Stomach smooth muscle (tissue), 2 donors: ENCODE measurements around the gene CRIP3.

ENCODE experiments used
- H3K27ac ChIP-seq: one replicate; pipeline ENCODE4 v1.7.0; 2013; ENCODE audit warnings: mild to moderate bottlenecking, low read length, inconsistent platforms
- H3K27me3 ChIP-seq, 2 donors: one replicate each; pipeline ENCODE4 v1.7.0; 2013; ENCODE audit warnings: low read length in 2 of 2; ENCODE audit not compliant: insufficient read depth in 2 of 2, control insufficient read depth in 1 of 2
- H3K36me3 ChIP-seq, 2 donors: one replicate each; pipeline ENCODE4 v1.7.0; 2013; ENCODE audit warnings: low read length in 2 of 2; ENCODE audit not compliant: control insufficient read depth in 2 of 2, insufficient read depth in 2 of 2
- H3K4me1 ChIP-seq: one replicate; pipeline ENCODE4 v1.7.0; 2013; ENCODE audit warnings: low read length; ENCODE audit not compliant: control insufficient read depth, insufficient read depth
- H3K4me3 ChIP-seq, 2 donors: one replicate each; pipeline ENCODE4 v1.7.0; 2013; ENCODE audit warnings: low read length in 2 of 2
- H3K9ac ChIP-seq, 2 donors: one replicate each; pipeline ENCODE4 v1.7.0; 2013; ENCODE audit warnings: low read length in 2 of 2, mild to moderate bottlenecking in 1 of 2
- H3K9me3 ChIP-seq, 2 donors: one replicate each; pipeline ENCODE4 v1.7.0; 2013; ENCODE audit warnings: low read length in 2 of 2; ENCODE audit not compliant: control insufficient read depth in 2 of 2
- donor health status: healthy.
- donor health status: Pancreatic carcinoma.

The CRIP3 gene

GRCh38 chr6:43334466-43335095, 26.0 kb upstream of the CRIP3 start:
- no peaks in the 10 kb centered on the region for H3K27me3 ChIP-seq
- no peak overlapping the region for H3K4me3 ChIP-seq
- H3K36me3 ChIP-seq, result peaks cover 17 to 30% of the 10 kb centered on the region in 2 donors
- no peak overlapping the region for H3K9ac ChIP-seq
- H3K9me3 ChIP-seq, result no peaks in the 10 kb centered on the region
- no peaks in the 10 kb centered on the region for H3K4me1 ChIP-seq
- no peak overlapping the region for H3K27ac ChIP-seq

- H3K9ac ChIP-seq, result no peak overlapping the region
- no peaks in the 10 kb centered on the region for H3K9me3 ChIP-seq
- H3K27ac ChIP-seq, result no peak overlapping the region
- H3K36me3 ChIP-seq, result peaks cover 0 to 10% of the 10 kb centered on the region in 2 donors
- no peak overlapping the region for H3K4me3 ChIP-seq
- H3K4me1 ChIP-seq, result no peaks in the 10 kb centered on the region
- H3K27me3 ChIP-seq, result no peaks in the 10 kb centered on the region
Observed at GRCh38 chr6:43331891-43332290, 23.3 kb upstream of the CRIP3 start.

GRCh38 chr6:43331470-43331869, 22.8 kb upstream of the CRIP3 start:
- H3K4me3 ChIP-seq, result no peak overlapping the region

GRCh38 chr6:43328528-43328927, 19.9 kb upstream of the CRIP3 start:
- Histone ChIP-seq H3K27me3 (no peaks in the 10 kb centered on the region), H3K27ac (no peak overlapping the region), H3K4me3 (no peak overlapping the region), H3K36me3 (peaks cover 0 to 8% of the 10 kb centered on the region in 2 donors), H3K4me1 (no peaks in the 10 kb centered on the region), H3K9me3 (no peaks in the 10 kb centered on the region), H3K9ac (no peak overlapping the region)

More at GRCh38 chr6:43331470-43331869, 22.8 kb upstream of the CRIP3 start:
- Histone ChIP-seq H3K27me3 (no peaks in the 10 kb centered on the region), H3K4me1 (no peaks in the 10 kb centered on the region), H3K36me3 (peaks cover 0 to 9% of the 10 kb centered on the region in 2 donors), H3K9ac (no peak overlapping the region), H3K9me3 (no peaks in the 10 kb centered on the region), H3K27ac (no peak overlapping the region)

- Histone ChIP-seq H3K27me3 (no peaks in the 10 kb centered on the region), H3K4me3 (no peak overlapping the region), H3K9me3 (no peaks in the 10 kb centered on the region), H3K4me1 (no peaks in the 10 kb centered on the region), H3K27ac (no peak overlapping the region), H3K9ac (no peak overlapping the region), H3K36me3 (peaks cover 0 to 4% of the 10 kb centered on the region in 2 donors)
Observed at GRCh38 chr6:43325876-43326275, 17.2 kb upstream of the CRIP3 start.

GRCh38 chr6:43318011-43318410, 9.4 kb upstream of the CRIP3 start:
- no peaks in the 10 kb centered on the region for H3K36me3 ChIP-seq
- H3K4me3 ChIP-seq, result no peak overlapping the region
- no peak overlapping the region for H3K9ac ChIP-seq
- H3K9me3 ChIP-seq, result no peaks in the 10 kb centered on the region
- H3K27me3 ChIP-seq, result no peaks in the 10 kb centered on the region
- no peaks in the 10 kb centered on the region for H3K4me1 ChIP-seq
- H3K27ac ChIP-seq, result no peak overlapping the region

GRCh38 chr6:43313813-43314212, 5.2 kb upstream of the CRIP3 start:
- peaks cover 0 to 4% of the 10 kb centered on the region in 2 donors for H3K27me3 ChIP-seq
- no peaks in the 10 kb centered on the region for H3K36me3 ChIP-seq
- H3K4me3 ChIP-seq, result no peak overlapping the region
- H3K9ac ChIP-seq, result no peak overlapping the region
- no peak overlapping the region for H3K27ac ChIP-seq
- no peaks in the 10 kb centered on the region for H3K4me1 ChIP-seq
- H3K9me3 ChIP-seq, result no peaks in the 10 kb centered on the region

GRCh38 chr6:43311666-43312065, 3.0 kb upstream of the CRIP3 start:
- Histone ChIP-seq H3K9ac (no peak overlapping the region), H3K27me3 (peaks cover 8 to 10% of the 10 kb centered on the region in 2 donors), H3K9me3 (no peaks in the 10 kb centered on the region), H3K4me3 (no peak overlapping the region), H3K4me1 (peaks cover 8% of the 10 kb centered on the region), H3K36me3 (no peaks in the 10 kb centered on the region), H3K27ac (no peak overlapping the region)

- Histone ChIP-seq H3K9me3 (no peaks in the 10 kb centered on the region), H3K36me3 (no peaks in the 10 kb centered on the region), H3K4me1 (peaks cover 8% of the 10 kb centered on the region), H3K27me3 (peaks cover 13 to 16% of the 10 kb centered on the region in 2 donors), H3K27ac (no peak overlapping the region), H3K9ac (no peak overlapping the region), H3K4me3 (no peak overlapping the region)
Observed at GRCh38 chr6:43310624-43311023, 2.0 kb upstream of the CRIP3 start.

GRCh38 chr6:43310134-43310533, 1.5 kb upstream of the CRIP3 start:
- H3K4me1 ChIP-seq, result peaks cover 8% of the 10 kb centered on the region
- peaks cover 13 to 16% of the 10 kb centered on the region in 2 donors for H3K27me3 ChIP-seq
- H3K9me3 ChIP-seq, result no peaks in the 10 kb centered on the region
- no peak overlapping the region for H3K27ac ChIP-seq
- no peak overlapping the region for H3K4me3 ChIP-seq
- no peak overlapping the region for H3K9ac ChIP-seq
- H3K36me3 ChIP-seq, result no peaks in the 10 kb centered on the region

- Histone ChIP-seq H3K4me3 (peak overlapping the region; percentile 32 to 68), H3K27me3 (peaks cover 13 to 16% of the 10 kb centered on the region in 2 donors), H3K4me1 (peaks cover 8% of the 10 kb centered on the region), H3K27ac (no peak overlapping the region), H3K9me3 (no peaks in the 10 kb centered on the region), H3K36me3 (no peaks in the 10 kb centered on the region), H3K9ac (no peak overlapping the region)
Observed at GRCh38 chr6:43308990-43309477, 408 bp upstream of the CRIP3 start.
